Measurements from ENCODE around the gene SHTN1.
A peak's percentile ranks its signal among the peaks of the same experiment; 100 is the strongest.

The SHTN1 gene

GRCh38 chr10:116868198-116868676, 136.8 kb downstream of the SHTN1 start:
- no peak for DNase-seq

- no peak for DNase-seq
Observed at GRCh38 chr10:116866987-116867595, 137.9 kb downstream of the SHTN1 start.

DNA sequence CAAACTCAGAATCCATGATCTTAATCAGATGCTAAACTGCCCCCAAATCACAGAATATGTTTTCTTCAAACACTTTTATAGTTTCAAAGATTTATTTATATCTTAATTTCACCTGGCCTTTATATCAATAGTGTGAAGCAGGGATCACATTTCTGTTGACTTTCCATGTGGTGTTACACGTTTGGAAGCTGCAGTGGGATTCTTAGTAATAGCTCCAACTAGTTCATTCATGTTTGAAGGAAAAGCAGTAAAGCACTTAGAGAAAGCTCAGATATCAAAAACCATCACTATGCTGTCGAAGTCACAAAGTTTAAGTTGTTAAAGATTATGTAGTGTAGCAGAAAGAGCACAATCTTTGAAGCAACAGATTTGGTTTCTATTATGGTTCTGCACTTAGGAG, 138.9 kb downstream of the SHTN1 start:
- DNase-seq, result no peak

DNA sequence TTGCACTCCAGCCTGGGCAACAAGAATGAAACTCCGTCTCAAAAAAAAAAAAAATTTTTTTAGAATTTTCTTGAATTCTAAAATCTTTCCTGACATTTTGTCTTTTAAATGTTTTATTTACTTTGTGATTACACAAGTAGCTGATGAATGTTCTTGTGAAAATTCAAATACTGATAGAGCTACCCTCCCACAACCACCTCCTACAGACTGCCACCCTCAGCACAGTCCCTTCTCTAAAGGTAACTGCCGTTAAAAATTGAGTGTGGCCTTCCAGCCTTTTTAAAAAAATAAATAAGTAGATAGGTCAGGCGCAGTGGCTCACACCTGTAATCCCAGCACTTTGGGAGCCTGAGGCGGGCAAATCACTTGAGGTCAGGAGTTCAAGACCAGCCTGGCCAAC, 140.6 kb downstream of the SHTN1 start:
- DNase-seq, result no peak

DNA sequence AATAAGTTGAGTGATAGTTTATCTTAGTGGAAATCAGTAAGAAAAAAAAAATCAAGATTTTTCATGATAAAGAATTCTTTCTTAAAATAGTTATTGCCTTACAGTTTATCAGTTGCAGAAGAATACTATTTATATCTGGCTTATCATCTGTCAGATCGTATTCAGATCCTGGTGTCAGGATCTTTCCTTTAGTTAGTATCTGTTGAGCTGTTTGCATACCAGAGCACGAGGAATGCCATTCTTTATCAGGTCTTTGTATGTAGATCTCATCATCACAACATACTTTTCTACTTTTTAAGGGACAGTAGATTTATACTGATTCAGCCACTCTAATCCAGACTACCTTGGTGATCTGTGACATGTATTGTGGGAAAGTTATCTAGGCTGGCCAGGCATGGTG, 143.2 kb downstream of the SHTN1 start:
- no peak for DNase-seq

DNA sequence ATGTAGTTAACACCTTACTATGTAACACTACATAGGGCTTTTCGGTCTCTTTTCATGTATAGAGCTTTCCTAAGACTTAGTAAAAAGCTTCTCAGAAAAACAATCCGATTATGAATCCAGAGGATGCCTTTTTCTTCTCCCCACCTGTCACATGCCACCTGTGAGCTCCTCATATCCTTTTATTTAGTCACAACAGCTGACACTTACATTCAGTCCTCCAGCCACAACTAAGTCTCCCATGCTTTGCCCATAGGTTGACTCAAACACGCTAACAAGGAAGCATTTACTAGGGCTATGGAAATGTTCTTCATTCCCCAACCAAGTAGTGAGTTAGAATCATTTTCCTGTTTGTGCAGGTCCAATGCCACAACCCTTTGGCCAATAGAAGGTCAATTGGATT, 147.8 kb downstream of the SHTN1 start:
- peak in 1 of 2 experiments; percentile 59 for DNase-seq

- DNase-seq, result no peak
Observed at GRCh38 chr10:116853701-116854100, 151.3 kb downstream of the SHTN1 start.

GRCh38 chr10:116853287-116853686, 151.7 kb downstream of the SHTN1 start:
- no peak for DNase-seq

DNA sequence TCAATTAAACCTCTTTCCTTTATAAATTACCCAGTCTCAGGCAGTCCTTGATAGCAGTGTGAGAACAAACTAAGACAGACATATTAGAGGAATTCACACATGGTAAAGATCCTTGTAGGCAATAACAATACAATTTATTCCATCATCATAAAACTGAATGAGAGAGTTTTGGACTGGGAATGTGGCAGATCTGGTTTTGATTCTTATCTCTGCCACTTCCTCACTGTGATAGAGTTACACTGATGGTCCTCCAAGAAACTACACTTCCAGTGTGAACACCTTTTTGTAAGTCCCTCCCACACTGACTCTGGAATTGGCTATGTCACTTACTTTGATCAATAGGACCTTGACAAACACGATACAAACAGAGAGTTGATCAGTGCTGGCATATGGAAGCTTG, 152.7 kb downstream of the SHTN1 start:
- no peak for DNase-seq

DNA sequence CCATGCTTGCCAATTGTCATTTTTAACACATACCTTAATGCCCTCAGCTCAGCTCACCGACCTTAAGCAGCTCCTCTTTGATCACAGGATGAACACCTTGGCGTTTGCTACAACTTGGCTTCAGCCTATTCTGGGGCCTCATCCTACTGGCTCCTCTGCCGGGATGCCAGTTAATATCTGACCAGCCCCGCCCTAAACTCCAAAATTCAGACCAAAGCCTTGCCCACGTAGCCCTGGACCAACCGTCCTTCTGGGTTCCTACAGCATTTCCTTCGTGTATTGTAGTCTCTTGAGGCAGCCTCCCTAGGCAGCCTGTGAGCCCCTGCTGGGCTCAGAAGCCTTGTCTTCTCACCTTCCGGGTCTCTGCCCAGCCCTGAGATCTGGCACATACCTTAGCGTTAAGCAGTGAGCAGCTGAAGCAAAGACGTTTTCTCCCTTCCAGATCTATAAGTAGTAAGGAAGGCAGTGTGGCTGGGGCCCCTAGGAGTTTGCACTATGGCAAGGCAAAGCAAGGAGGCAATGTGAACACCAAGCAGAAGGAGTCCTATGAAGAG, 154.9 kb downstream of the SHTN1 start:
- DNase-seq, result no peak

- DNase-seq, result peak; percentile 44 to 80
Observed at GRCh38 chr10:116849248-116850057, 155.5 kb downstream of the SHTN1 start, which contains the start of gene ENO4. Gene ENO4, plus strand, starts transcription at chr10:116849499. Its CDS starts 68 bp downstream, at chr10:116849567.

DNA sequence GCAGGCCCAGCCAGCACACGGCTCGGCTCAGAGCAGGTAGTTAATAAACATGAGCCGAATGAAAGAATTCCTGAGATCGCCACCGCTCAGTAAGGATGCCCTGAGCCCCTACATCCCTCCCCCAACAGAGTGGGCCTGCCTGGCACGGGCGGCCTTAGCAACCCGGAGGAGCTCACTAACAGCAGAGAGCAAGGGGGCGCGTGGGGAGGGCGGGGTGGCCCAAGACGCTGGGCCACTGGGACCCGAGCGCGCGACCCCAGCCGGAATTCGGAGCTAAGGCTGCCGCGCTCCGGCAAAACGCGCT, 156.1 kb downstream of the SHTN1 start:
- peak in 1 of 2 experiments; percentile 12 for DNase-seq

- no peak for DNase-seq
Observed at GRCh38 chr10:116848032-116848943, 156.7 kb downstream of the SHTN1 start.

DNA sequence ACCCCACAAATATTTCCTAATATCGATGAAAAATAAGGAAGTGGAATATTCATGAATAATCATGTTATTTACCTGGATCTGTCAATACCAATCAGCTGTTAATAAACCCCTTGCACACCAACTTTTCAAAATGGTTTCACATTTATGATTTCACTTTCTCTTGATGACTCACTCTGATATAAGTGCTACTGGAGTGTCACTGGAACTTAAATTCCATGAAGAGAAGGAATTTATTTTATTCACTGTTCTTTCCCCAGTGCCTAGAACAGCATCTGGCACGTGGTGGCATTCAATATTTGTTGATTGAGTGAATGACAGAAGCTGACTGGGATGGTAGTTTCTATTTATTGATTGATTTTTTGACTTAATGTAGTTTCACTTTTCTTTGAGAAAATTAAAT, 159.2 kb downstream of the SHTN1 start:
- DNase-seq, result no peak

DNA sequence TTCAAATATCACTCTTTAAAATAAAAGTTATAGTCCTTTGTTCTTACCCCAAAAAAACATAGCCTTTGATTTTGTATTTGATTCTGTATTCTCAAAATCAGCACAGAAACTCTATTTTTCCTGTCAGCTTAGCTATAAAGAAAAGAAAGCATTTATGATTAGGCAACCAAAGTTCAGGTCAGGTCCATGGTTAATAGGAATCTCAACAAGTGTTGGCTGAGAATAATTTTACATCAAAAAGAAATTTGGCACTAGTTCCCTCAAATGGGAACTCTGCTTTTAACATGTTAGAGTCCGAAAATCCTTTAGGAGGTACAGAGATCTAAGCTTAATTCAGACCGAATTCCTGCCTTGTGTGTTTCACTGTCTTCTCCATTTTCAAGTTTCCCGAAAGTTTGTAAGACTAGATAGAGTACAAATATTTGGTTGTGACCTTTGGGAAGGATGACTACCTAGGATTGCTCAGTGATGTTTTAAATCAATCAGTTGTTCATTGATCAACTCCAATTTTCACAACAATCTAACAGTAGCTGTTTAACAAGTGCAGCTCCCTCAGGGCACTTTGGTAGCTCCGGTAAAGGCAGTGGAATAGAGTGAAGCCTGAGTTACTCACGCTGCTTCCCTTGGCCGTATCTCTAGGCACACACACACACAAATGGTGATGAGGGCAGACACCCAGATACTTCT, 164.5 kb downstream of the SHTN1 start:
- no peak for DNase-seq

- no peak for DNase-seq
Observed at GRCh38 chr10:116838143-116838725, 166.8 kb downstream of the SHTN1 start.

DNA sequence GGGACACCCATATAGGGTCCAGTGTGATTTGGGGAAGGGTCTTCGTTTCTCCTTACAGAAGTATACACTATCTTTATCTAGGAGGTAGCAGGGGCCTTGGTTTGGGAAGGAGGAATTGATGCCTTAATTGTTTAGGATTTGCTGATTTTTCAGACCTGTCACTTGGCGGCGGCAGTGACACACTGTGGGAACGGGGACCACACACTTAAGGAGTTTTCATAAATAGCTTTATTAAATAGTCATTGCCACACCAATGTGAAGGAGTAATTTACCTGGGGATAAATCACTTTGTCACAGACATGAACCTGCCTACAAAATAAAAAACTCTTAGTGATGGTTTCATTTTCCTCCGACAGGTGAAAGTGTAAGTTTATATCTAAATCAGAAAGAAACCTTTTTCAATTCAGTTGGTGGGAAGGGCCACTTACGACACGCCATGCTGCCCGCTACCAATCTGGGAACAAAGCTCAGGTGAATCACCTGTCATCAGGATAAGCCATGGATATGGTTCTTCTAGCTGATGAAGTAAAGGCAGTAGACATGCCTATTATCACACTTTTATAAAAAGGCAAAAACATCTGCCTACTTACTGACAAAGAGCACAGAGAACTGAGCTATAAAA, 168.0 kb downstream of the SHTN1 start:
- DNase-seq, result peak in 1 of 2 experiments; percentile 8

DNA sequence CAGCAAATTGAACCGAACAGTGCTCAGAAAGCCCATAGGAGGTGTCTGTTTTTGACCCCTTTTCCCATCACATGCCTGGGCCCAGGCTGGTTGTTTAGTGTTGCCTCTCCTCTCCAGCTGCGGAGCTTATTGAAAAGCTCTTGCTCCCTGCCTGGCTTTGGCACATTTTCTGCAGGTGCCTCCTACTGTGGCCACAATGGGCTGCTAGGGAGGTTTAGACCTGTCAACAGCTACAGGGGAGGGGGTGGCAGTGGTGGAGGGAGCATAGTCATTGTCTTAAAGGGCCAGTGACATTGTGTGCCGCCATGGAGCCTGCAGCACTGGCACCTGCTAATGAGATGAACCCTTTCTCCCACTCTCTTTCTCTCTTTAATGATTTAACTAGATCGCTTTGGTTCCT, 168.9 kb downstream of the SHTN1 start:
- no peak for DNase-seq

DNA sequence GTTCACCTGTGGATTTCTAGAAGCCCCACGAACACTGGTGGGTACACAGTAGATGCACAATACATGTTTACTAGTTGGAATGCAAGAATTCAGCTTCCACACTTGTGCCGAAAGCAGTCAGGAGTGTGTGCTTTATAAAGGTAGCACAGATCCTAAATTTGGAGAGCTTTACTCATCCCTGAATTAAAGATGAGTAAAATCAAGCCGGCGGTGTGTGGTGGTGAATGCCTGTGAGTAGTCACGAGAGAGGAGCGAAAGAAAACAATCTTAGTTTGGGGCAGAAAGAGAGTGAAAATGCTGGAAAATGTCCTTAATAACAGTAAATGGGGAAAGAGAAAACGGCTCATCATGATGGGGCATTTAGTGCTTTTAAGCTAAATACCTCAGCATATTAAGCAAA, 169.3 kb downstream of the SHTN1 start:
- no peak for DNase-seq

DNA sequence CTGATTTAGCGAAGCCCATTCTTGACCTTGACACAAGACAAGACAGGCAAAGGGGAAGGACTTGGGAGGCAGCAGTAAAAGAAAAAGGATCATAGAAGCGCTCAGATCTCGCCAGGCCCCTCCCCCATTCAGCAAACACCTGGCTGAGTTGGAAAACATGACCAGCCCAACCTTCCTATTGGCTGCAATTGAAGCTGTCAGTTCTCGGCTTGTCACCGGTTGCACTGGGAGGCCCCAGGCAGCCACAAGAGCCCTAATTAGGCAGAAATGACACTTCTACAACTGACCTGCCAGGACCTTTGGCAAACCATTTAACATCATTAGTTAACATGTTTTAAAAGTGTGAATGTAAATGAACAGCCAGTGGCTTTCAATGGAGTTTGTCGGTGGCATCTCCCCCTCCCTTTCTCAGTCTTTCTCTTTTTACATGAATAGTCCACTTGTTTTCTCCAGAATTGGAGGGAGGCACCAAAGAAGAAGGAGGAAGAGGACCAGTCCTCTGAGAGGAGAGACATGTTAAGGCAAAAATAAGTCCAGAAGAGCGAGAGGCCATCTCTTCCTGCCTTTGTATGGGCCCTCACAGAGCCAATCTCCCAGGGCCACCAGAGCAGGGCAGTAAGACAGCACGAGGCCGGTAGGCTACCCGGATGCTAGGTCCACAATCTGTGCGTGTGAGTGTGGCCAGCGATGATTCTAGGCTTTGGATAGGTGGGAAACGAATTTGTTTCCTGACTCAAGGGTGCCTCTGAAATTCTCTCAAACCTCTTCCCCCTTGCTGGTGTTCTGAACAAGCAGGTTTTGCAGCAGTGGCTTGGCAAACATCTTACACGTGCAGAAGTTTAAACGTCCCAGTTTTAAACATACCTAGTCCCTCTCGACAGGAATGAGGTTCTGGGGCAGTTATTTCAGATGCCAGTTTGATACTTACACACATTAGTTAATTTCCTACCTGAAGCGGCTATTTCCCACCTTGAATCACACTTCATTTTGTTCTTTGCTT, 170.7 kb downstream of the SHTN1 start:
- no peak for DNase-seq
